HG03460 (cell line): Measurements from ENCODE around the gene FAHD2A.
"Not testable (repeated sequence)": the region's sequence is repeated elsewhere in the genome, so short reads cannot be mapped to it uniquely, and the experiment has no call there.

Source experiments
- ATAC-seq: cut with Tn5 transposase; IDR thresholded peaks from one replicate; pipeline ENCODE4 v1.9.1; 2021; ENCODE audit not compliant: unreplicated experiment

FAHD2A gene

DNA sequence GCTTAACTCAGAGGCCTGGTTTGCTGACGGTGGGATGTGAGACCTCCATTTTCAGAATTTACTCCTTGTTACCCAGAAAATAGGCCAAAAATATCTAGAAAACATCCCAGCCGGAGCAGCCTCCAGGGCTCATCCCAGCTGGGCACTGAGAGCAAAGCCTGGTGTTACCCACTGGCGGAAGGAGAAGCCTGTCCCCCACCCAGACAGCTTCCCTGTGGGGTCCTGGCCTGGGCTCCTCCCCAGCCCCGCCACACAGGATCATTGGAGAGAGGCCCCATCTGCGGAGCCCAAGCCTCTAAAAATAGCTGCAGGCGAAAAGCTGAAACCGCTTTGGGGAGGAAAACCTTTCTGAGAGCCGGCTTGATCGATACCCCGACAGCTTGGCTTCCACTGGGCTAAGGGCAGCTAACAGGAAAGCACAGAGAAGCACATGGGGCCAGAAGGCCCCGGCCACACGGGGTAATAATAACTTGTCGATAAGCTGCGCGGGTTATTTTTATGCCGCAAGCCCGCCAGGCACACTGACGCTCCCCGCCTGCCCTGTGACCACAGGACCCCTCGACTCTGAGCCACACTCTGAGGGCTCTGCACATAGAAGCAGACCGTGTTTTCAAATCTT is 26.9 kb upstream of the FAHD2A start:
- ATAC-seq = no peak

DNA sequence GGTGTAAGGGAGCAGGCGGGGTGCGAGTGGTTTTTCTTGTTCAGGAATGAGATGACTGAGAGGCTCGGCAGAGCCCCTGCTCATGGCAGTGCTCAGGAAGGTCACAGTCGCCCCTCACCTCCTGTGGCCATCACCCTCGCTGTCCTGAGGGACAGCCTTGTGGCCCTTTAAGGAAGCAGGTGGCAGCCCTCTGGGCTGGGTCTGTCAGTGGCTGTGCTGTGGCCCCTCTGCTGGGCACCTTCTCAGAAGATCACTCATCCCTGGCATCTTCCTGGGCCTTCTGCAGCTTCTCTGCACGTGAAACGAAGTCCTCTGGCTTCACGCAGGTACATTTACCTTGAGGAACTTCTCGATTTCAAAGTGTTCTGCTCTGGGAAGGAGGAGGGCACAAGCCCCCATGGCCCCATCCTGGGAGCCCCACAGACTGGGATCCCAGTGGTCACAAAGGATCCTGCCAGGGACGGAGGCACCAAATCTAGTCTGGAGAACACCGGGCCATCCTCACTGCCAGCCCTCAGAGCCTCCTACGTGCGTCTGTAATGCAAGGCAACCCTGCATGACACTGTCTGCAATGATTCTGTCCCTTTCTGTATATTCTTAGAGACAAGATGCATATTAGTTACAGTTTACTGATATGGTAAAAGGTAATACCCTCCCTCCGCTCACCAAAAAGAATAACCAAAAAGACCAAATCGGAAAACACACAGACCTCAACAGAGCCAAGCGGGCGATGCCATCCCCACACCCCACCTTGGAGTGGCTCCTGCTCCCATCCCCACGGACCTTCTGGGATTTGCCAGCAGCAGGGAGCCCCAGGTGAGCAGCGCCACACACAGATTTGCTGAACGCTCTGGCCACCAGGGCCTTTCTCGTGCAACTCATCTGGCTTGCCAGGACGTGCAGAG is 25.9 kb upstream of the FAHD2A start:
- no peak for ATAC-seq

DNA sequence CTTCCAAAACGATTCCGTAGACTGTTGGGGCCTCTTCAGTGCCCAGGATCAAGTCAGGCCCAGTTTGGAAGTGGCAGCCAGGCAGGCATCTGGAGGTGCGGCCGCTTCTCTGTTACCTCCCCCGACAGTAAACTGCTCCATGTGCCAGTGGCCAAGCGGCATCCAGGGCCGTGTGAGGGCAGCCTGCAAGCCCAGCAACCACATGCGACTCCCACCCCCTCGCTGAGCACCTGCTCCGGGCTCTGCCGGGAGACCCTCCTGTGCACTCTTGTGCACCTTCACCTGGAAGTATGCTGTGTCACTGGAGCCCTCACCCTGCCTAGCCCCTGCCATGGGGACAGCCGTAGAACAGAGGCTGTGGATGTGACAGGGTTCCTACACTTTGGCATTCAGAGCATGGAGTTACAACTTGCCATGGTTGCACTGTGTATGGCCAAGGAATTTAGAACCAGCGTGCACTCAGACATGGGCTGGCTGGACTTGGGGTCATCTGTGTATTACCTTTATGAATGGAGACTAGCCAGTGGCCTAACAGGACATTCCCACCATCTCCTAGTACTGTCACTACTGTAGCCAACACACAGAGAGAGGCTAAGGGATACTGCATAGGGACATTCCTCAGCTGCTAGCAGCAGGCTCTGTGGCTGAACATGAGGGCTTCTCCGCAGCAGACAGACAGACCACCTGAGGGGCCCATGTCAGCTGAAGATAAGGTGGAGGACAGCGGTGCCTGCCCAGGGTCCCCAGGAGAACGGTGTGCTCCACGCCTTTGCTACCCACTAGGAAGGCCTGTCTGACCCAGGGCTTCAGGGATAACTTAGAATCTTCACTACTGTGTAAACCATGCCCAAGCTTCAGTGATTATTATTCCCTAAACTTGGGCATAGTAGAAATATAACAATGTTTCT is 25.0 kb upstream of the FAHD2A start:
- no peak for ATAC-seq

DNA sequence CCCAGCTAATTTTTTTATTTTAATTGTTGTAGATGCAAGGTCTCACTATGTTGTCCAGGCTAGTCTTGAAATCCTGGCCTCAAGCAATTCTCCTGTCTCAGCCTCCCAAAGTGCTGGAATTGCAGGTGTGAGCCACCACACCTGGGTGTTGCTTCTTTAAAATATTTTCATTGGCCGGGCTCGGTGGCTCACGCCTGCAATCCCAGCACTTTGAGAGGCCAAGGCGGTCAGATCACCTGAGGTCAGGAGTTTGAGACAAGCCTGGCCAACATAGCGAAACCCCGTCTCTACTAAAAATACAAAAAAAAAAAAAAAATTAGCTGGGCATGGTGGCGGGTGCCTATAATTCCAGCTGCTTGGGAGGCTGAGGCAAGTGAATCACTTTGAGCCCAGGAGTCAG is 24.2 kb upstream of the FAHD2A start:
- not testable (repeated sequence) for ATAC-seq

DNA sequence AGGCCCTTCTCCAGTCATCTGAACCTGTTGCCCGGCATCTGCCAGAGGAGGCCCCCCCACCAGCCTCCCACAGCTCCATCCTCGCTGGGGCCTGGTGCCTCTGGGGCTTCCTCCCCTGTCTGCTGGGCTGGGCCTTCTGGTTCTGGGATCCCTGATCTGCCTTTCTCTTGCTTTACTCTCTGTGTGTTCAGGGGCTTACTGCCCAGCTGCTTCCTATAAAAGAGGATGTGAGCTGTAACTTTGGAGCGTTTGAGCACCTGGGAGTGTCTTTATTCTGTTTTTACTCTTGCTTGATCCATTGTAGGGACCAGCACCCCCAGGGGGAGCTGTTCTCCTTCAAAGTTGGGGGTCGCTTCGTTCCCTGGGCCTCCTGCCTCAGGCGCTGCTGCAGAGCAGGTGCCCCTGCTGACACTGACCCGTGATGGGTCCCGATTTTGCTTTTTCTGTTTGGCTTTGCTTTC is 23.1 kb upstream of the FAHD2A start:
- ATAC-seq = no peak

DNA sequence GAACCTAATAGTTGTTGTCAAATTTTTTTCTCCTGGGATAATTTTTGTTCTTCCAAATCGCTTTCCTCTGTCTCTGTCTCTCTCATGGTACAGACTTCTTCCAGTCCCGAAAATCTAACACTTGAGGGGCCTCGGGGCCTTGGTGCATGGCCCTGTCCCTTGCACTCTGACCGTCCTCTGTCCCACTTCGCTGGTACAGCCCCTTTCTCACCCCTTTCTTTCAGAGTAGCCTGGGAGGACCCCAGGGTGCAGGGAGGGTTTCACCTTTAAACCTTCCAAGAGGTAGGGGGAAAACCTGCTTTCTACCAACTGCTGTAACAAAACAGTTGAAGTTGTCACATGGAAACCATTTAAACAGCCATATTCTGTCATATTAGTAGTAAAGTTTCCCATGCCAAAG is 22.2 kb upstream of the FAHD2A start:
- no peak for ATAC-seq

DNA sequence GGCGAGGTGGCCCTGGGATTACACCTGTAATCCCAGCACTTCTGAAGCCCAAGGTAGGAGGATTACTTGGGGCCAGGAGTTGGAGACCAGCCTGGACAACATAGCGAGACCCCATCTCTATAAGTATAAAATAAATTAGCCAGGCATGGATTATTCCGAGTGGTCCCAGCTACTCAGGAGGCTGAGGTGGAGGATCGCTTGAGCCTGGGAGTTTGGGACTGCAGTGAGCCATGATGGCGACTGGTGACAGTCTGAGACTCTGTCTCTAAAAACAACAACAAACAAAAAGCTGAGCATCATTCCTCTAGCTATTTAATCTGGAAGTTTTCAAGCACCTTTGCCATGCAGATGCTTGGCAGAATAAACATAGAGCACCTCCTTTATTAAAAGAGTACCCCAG is 21.8 kb upstream of the FAHD2A start:
- ATAC-seq = no peak

DNA sequence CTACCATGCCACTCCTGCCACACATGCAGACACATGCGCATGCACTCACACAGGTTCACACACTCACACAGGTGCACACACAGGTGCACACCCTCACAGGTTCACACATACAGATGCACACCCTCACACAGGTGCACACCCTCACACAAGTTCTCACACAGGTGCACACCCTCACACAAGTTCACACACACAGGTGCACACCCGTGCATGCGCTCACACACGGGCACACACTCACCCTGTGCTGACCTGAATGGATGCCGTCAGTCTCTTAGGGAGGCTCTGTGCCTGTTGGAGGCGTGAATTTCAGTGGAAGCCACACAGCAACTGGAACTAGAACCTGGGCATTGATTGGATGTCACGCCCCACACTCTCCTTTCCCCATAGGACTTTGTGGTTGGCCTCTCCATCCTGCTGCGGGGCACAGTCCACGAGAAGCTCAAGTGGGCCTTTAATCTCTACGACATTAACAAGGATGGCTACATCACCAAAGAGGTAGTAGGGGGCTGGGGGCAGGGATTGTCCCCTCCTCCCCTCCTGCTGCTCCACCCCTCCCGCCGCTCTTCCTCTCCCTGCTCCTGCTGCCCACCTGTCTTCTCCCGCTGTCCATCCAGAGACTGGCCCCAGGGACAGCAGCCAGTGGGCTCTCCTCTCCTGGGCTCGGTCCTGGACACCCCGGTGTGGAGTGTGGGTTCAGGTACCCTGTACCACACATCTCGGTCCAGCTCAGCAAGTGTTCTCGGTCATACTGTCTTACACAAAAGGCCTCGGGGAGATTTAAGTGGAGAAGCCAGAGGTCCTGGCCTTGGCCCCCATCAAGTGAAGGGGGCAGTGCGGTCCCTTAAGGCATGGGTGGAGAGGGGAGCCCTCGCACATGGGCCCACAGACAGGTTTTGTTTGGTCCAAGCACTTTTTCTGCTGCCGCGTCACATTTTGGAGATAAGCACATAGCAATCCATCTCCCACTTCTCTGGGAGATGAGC is 21.0 kb upstream of the FAHD2A start:
- ATAC-seq = no peak

DNA sequence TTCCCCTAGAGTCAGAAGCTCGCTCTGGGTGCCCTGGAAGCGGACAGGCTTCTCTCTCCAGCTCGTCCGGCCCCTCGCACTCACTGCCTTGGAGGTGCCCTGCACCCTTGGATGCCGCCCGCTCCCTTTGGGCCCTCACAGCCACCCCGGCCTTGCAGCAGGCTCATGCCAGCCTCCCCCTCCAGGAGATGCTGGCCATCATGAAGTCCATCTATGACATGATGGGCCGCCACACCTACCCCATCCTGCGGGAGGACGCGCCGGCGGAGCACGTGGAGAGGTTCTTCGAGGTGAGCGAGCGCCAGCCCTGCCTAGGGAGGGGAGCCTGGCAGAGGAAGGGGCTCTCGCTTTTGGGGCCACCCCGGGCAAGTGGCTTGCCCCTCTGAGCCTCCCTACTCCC is 20.3 kb upstream of the FAHD2A start:
- no peak for ATAC-seq

DNA sequence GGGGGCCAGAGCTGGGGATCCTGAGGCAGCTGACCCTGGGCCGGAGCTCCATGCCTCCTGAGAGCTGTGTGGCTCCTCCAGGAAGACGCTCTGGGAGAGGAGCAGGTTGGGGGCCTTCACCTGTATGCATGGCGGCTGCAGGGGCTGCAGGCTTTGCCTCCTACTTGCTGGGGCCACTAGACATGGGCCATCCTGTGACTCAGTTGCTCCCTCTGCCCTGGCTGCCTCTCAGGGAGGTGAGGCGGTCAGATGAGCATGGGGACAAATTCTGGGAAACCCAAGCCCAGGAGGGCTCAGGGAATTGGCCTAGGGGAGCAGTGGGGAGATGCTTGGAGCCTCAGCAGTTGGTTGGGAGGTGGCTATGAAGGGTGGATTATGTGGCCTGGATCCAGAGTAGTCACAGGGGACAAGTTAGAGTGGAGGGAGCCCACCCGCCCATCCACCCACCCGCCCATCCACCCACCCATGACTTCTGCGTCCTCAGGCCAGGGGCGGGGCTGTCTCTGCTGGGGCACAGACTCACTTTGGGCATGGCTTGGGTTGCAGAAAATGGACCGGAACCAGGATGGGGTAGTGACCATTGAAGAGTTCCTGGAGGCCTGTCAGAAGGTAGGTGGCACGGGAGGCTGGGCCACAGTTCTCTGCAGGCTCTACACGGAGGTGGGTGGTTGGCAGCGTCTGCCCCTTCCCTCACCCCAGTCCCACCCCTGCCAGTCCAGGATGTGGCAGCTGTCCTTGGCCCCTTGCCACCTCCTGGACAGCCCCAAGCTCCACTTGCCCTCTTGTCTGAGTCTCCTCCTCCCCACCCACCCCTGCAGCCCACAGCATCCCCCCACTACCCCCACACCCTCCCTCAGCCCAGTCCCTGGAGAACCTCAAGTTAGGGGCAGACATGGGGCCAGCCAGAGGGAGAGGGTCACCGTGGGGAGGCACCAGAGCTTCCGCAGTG is 19.5 kb upstream of the FAHD2A start:
- ATAC-seq = no peak

DNA sequence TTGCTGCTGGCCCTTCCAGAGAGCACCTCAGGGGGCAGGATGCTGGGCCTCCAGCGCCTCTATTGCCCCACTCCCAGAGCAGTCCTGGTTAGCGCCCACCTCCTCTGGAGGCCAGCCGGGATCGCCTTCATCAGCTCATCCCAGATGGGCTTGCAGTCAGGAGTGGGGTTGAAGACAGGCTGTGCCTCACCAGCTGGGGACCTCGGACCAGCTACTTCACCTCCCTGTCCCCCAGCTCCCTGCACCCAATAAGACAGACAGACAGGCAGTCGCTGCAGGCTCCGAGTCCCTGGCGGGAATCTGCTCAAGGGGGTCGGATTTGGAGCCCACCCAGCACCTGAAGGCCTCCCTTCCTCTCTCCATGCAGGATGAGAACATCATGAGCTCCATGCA is 18.9 kb upstream of the FAHD2A start:
- ATAC-seq = no peak

DNA sequence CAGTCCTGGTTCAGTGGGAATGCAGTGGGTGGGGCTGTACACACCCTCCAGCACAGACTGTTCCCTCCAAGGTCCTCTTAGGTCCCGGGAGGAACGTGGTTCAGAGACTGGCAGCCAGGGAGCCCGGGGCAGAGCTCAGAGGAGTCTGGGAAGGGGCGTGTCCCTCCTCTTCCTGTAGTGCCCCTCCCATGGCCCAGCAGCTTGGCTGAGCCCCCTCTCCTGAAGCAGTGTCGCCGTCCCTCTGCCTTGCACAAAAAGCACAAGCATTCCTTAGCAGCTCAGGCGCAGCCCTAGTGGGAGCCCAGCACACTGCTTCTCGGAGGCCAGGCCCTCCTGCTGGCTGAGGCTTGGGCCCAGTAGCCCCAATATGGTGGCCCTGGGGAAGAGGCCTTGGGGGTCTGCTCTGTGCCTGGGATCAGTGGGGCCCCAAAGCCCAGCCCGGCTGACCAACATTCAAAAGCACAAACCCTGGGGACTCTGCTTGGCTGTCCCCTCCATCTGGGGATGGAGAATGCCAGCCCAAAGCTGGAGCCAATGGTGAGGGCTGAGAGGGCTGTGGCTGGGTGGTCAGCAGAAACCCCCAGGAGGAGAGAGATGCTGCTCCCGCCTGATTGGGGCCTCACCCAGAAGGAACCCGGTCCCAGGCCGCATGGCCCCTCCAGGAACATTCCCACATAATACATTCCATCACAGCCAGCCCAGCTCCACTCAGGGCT is 17.5 kb upstream of the FAHD2A start:
- no peak for ATAC-seq

DNA sequence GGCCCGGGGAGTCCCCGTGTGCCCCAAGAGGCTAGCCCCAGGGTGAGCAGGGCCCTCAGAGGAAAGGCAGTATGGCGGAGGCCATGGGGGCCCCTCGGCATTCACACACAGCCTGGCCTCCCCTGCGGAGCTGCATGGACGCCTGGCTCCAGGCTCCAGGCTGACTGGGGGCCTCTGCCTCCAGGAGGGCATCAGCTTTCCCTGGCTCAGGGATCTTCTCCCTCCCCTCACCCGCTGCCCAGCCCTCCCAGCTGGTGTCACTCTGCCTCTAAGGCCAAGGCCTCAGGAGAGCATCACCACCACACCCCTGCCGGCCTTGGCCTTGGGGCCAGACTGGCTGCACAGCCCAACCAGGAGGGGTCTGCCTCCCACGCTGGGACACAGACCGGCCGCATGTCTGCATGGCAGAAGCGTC is 16.9 kb upstream of the FAHD2A start:
- ATAC-seq = no peak

DNA sequence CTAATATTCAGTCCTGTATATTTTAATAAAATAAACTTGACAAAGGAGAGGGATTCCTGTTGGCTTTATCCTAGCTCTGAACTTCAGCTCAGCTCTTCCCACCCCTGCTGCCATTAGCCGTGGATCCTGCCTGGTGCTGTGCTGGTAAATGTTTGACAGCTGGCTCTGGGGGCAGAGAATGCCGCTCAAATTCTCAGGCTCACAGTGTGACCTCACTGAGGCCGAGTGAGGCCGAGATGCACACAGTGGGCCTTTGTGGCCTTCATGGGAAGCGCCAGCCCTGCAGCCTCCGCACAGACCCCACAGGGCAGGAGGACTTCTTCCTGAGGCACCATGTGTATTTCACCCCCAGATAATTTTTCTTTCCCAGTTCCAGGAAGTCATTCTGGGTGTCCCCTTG is 16.5 kb upstream of the FAHD2A start:
- ATAC-seq = no peak

DNA sequence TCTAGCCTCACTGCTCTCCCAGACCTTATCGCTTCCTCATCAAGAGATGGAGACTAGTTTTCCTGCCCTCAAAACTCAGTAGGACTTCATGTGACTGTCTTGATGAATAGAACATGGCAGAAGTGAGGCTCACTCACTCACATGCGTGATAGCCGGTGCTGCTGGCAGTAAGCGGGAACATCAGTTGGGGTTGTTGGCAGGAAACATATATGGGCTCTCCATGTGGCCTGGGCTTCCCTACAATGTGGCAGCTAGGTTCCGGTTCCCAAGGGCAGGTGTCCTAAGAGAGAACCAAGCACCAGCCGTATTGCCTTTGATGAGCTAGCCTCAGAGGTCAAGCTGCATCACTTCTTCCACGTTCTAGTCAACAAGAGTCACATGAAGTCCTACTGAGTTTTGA is 15.2 kb upstream of the FAHD2A start:
- no peak for ATAC-seq

DNA sequence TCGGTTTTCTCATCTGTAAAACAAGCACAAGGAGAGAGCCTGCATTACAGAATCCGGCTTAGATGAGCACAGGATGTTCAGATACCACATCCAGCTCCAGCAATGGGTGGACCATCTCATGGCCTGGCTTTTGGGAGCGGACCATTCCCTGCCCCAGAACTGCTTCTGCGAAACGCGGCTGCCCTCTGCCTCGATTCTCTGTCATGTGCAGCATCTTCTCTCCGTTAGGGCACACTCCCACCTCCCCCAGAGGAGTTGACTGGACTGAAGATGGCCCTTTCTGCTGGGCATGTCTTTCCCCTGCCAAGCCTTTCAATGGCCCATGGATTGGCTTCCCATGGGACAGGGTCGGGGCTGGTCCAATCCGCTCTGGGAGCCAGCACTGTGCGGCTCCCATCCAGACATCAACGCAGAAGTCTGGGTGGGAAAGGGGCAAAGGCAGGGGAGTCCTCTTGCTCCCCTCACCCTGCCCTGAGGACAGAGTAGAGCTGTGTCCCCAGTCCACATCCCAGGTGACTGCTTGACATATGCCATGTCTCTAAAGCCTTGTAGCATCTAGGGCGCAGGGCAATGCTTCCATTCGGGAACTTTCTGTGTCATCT is 14.3 kb upstream of the FAHD2A start:
- ATAC-seq = no peak

DNA sequence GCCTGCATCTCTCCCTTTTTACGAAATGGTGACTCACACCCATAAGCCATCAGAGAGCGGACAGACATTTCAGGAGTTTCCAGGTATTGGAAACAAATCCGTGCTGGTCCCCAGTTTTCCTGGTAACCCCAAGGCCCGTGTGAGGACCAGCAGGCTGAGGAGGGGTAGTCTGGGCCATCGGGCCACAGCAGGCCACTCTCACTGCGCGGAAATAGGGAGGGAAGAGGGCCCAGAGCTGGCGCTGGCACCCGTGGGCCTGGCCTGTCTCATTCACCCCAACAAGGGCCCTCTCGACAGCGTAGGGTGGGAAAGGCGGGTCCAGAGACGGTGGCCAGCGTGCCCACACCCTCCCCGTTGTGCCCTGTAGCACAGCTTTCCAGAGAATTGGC is 13.7 kb upstream of the FAHD2A start:
- ATAC-seq = no peak
